ENCODE results near the gene SH3RF3.

DNA sequence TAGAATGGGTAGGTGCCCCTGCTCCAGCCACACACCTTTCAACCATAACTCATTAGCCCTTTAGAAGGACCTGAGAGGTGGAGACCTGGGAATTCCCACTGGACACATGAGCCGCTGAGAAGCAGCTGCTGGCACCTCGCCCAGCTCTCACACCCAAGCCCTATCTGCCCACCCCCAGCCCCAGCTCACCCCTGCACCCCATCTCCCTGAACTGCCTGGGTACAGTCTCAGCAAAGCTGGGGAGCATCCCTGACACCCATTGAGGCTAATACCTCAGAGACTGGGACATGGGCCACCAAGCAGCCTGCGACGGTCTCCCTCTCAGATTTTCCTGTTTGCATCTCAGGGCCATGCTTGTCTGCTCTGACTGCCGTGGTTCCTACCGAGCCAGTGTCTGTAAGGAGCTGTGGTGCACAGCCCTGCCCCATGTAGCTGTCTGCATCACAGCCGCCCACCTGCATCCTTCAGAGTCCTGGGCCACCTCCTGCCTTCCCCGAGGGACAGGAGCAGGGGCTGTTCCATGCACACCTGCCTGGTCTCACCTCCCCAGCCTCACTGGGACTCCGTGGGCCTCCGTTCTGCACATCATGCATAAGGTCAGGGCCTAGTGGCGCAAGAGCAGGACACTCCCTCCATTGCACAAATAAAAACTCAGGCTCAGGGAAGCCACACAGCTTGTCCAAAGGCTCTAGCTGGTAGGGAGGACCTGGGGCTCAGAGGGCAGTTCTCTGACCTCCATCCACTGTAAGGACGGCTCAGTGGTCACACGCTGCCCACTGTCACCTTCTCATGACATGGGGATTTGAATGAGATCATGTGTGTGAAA lies 394.7 kb downstream of the SH3RF3 start:
- TF ChIP-seq POLR2A (IDR thresholded peaks at IDR 0.05; ENCODE audit: extremely low read depth, insufficient read length) = no peak
- TF ChIP-seq, protein P1, sequence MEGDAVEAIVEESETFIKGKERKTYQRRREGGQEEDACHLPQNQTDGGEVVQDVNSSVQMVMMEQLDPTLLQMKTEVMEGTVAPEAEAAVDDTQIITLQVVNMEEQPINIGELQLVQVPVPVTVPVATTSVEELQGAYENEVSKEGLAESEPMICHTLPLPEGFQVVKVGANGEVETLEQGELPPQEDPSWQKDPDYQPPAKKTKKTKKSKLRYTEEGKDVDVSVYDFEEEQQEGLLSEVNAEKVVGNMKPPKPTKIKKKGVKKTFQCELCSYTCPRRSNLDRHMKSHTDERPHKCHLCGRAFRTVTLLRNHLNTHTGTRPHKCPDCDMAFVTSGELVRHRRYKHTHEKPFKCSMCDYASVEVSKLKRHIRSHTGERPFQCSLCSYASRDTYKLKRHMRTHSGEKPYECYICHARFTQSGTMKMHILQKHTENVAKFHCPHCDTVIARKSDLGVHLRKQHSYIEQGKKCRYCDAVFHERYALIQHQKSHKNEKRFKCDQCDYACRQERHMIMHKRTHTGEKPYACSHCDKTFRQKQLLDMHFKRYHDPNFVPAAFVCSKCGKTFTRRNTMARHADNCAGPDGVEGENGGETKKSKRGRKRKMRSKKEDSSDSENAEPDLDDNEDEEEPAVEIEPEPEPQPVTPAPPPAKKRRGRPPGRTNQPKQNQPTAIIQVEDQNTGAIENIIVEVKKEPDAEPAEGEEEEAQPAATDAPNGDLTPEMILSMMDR (IDR thresholded peaks at IDR 0.05; ENCODE audit: low read depth, low read length) = no peak

Data from NB4 (cell line).